ENCODE data around the gene ZNF423. TPM values are rescaled to one million over a fixed set of nuclear protein-coding genes. Genes with fewer than 3 reads are reported as not detected.

Gene ZNF423
- total and polyA plus RNA-seq, 7 donors = 0.69 to 19.7 (median 3.6) TPM

DNA sequence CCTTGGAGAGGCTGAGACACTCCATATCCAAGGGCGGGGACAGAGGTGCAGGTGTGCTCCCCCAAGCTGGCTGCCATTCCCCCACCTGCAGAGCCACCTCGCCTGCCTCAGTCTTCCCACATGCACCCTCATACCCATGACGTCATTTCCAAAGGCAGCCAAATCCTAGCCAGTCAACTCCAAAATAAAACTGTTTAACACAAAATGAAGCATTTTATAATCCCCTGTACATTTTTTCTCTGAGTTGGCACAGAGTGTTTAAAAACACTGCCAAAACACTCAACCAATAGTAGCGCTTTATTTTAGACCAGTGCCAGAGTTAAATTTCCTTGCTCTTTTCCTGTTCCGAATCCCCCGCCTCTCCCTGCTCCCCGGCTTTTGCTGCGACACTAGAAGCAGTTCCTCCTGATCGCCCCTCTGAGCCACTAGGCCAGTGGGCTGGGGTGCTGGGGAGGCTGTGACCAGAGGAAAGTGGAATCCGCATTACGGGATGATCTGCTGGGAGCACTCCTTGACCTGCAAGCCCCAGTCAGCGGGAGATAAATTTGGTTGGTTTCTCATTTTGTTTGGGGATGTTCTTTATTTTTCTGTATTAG is 139.5 kb downstream of the ZNF423 start:
- no peaks in the 10 kb centered on the region for H3K27me3 ChIP-seq
- intact Hi-C loops (cut with DNase I) = no loop called here
- no peaks in the 10 kb centered on the region for H3K4me1 ChIP-seq
- H3K4me3 ChIP-seq = no peak overlapping the region
- no peaks in the 10 kb centered on the region for H3K9me3 ChIP-seq
- DNase-seq = no peak
- H3K36me3 ChIP-seq = no peaks in the 10 kb centered on the region
- H3K27ac ChIP-seq = no peak overlapping the region
- TF ChIP-seq POLR2AphosphoS5 (IDR thresholded peaks at IDR 0.05) = no peak
- TF ChIP-seq, protein P1, sequence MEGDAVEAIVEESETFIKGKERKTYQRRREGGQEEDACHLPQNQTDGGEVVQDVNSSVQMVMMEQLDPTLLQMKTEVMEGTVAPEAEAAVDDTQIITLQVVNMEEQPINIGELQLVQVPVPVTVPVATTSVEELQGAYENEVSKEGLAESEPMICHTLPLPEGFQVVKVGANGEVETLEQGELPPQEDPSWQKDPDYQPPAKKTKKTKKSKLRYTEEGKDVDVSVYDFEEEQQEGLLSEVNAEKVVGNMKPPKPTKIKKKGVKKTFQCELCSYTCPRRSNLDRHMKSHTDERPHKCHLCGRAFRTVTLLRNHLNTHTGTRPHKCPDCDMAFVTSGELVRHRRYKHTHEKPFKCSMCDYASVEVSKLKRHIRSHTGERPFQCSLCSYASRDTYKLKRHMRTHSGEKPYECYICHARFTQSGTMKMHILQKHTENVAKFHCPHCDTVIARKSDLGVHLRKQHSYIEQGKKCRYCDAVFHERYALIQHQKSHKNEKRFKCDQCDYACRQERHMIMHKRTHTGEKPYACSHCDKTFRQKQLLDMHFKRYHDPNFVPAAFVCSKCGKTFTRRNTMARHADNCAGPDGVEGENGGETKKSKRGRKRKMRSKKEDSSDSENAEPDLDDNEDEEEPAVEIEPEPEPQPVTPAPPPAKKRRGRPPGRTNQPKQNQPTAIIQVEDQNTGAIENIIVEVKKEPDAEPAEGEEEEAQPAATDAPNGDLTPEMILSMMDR (IDR thresholded peaks at IDR 0.05) = no peak
- TF ChIP-seq POLR2A (IDR thresholded peaks at IDR 0.05) = no peak
- TF ChIP-seq EP300 (IDR thresholded peaks at IDR 0.05) = no peak
- WGBS, 2 donors = 85 to 86% methylated on average over 12 of the region's 12 CpGs

DNA sequence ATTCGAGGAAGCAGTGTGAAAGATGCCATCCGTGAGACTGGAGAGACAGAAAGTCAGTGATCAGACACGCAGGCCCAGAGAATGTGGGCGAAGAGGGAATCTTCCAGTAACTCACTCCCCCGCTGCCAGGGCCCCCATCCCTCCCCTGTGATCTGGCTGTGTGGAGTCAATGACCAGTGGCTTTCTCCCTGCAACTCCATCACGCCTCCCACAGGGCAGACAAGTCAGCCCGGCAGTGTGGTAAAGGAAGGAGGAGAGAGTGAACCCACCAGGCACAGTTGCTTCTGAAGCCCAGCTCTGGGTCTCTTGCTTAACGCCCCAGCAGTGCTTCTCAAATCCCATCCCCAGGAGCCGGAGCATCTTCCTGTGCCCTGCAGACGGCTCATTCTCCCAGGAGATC is 142.1 kb downstream of the ZNF423 start:
- Histone ChIP-seq H3K4me1 (no peaks in the 10 kb centered on the region), H3K27ac (no peak overlapping the region), H3K4me3 (no peak overlapping the region), H3K9me3 (no peaks in the 10 kb centered on the region), H3K36me3 (no peaks in the 10 kb centered on the region), H3K27me3 (no peaks in the 10 kb centered on the region)
- intact Hi-C loops (cut with DNase I) = no loop called here
- TF ChIP-seq POLR2AphosphoS5 (IDR thresholded peaks at IDR 0.05) (no peak), POLR2A (IDR thresholded peaks at IDR 0.05) (no peak), EP300 (IDR thresholded peaks at IDR 0.05) (no peak)
- TF ChIP-seq, protein P1 (IDR thresholded peaks at IDR 0.05) = no peak
- WGBS, 2 donors = 86 to 92% methylated on average over 10 of the region's 10 CpGs
- no peak for DNase-seq

DNA sequence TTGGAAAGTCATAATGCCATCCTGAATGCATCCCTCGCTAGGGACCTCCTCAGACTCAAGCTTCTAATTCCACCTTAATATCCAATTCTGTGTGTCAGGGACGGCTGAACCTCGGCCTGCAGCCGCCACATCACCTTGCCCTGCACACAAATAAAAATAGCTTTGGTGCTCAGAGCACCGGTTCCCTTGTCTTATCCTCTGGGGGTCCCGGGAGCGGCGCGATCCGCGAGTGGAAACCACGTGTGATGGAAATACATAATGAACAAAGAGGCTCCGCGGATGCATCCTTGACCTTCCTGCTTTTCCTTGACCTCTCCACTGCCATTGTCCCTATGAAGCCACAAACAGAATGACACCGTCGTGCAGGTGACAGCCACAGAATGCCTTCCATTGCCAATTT is 143.4 kb downstream of the ZNF423 start:
- no peak overlapping the region for H3K27ac ChIP-seq
- no peak for TF ChIP-seq EP300 (IDR thresholded peaks at IDR 0.05)
- no peak for TF ChIP-seq POLR2AphosphoS5 (IDR thresholded peaks at IDR 0.05)
- no peak for TF ChIP-seq POLR2A (IDR thresholded peaks at IDR 0.05)
- TF ChIP-seq, protein P1 (IDR thresholded peaks at IDR 0.05) = no peak
- H3K4me1 ChIP-seq = no peaks in the 10 kb centered on the region
- H3K4me3 ChIP-seq = no peak overlapping the region
- H3K36me3 ChIP-seq = no peaks in the 10 kb centered on the region
- no peak for DNase-seq
- intact Hi-C loops (cut with DNase I) = no loop called here
- H3K27me3 ChIP-seq = no peaks in the 10 kb centered on the region
- WGBS, 2 donors = 83 to 88% methylated on average over 16 of the region's 16 CpGs
- no peaks in the 10 kb centered on the region for H3K9me3 ChIP-seq

DNA sequence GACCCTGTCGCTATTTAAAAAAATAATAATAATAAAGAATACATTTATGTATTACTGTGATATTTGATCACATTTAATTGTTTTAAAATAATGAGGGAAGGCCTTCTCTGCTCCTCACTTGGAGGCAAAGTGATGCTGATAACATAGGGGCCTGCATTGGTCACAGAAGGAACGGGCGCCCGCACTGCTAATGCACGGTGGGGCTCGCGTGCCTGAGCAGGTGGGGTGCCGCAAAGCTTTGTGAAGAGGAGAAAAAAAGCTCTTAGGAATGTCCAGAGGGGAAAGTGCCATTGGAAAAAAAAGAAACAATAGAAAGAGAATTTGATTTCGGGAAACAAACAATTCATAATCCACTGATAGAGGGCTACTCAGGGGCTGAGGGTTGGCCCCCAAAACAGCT is 143.8 kb downstream of the ZNF423 start:
- no peaks in the 10 kb centered on the region for H3K9me3 ChIP-seq
- DNase-seq = no peak
- H3K27ac ChIP-seq = no peak overlapping the region
- no peaks in the 10 kb centered on the region for H3K4me1 ChIP-seq
- 94% methylated on average over 9 of the region's 9 CpGs for WGBS, 2 donors
- no peaks in the 10 kb centered on the region for H3K36me3 ChIP-seq
- TF ChIP-seq EP300 (IDR thresholded peaks at IDR 0.05) = no peak
- no peak for TF ChIP-seq POLR2AphosphoS5 (IDR thresholded peaks at IDR 0.05)
- TF ChIP-seq, protein P1 (IDR thresholded peaks at IDR 0.05) = no peak
- TF ChIP-seq POLR2A (IDR thresholded peaks at IDR 0.05) = no peak
- no peak overlapping the region for H3K4me3 ChIP-seq
- no peaks in the 10 kb centered on the region for H3K27me3 ChIP-seq
- intact Hi-C loops (cut with DNase I) = no loop called here

DNA sequence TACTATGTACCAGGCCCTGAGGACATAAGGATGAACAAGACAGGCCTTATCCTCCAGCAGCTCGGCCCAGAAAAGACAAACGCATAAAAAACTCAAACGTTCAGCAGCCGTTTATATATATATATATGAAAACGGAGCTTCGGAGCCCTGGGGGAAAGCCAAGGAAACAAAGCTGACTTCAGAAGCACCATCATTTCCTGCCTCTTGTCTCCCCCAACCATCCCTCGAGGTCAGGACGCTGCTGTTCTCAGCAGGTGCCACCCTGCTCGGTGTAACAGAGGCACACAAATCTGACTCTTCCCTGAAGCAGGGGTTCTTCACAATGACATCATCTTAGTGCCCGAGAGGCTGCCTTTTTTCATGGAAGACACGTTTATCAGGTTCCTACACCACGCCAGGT is 146.9 kb downstream of the ZNF423 start:
- intact Hi-C loops (cut with DNase I) = no loop called here
- Histone ChIP-seq H3K36me3 (no peaks in the 10 kb centered on the region), H3K9me3 (no peaks in the 10 kb centered on the region), H3K4me3 (no peak overlapping the region), H3K4me1 (no peaks in the 10 kb centered on the region), H3K27me3 (no peaks in the 10 kb centered on the region), H3K27ac (no peak overlapping the region)
- TF ChIP-seq POLR2A (IDR thresholded peaks at IDR 0.05) (no peak), EP300 (IDR thresholded peaks at IDR 0.05) (no peak)
- 64 to 80% methylated on average over 12 of the region's 12 CpGs for WGBS, 2 donors
- DNase-seq = no peak
